ENCODE measurements around the gene IGFBP2. TPM values are rescaled to one million over a fixed set of nuclear protein-coding genes. Genes with fewer than 3 reads are reported as not detected.

The IGFBP2 gene, protein sequence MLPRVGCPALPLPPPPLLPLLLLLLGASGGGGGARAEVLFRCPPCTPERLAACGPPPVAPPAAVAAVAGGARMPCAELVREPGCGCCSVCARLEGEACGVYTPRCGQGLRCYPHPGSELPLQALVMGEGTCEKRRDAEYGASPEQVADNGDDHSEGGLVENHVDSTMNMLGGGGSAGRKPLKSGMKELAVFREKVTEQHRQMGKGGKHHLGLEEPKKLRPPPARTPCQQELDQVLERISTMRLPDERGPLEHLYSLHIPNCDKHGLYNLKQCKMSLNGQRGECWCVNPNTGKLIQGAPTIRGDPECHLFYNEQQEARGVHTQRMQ
- total RNA-seq (402 and 451 TPM in 2 replicates), polyA plus RNA-seq (476 and 569 TPM in 2 replicates)

DNA sequence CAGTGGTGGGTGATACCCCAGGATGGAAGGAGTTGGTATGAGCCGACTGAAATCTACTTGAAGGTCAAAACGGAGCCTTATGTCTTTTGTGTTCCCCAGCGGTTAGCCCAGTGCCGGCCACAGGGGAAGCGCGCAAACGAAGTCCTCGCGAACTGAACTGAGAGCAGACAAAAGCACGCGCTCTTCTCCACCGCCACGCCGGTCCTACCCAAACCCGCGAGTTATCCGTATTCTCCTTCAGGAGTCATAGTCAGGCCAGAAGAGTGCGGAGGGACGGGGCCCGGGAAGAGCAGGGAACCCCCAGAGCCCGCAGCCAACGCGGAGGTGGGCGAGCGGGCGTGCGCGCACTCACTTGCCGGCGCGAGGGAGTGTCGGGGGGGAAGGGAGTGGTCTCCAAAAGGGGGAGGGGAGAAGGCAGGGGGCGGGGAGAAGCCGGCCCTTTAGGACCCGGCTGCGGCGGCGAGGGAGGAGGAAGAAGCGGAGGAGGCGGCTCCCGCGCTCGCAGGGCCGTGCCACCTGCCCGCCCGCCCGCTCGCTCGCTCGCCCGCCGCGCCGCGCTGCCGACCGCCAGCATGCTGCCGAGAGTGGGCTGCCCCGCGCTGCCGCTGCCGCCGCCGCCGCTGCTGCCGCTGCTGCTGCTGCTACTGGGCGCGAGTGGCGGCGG, at the start of gene IGFBP2:
IGFBP2 (plus strand) TSS at position 469 of the 664 bp plus-strand sequence; CDS start at position 573, 104 bp downstream.
- TF ChIP-seq, protein P1, sequence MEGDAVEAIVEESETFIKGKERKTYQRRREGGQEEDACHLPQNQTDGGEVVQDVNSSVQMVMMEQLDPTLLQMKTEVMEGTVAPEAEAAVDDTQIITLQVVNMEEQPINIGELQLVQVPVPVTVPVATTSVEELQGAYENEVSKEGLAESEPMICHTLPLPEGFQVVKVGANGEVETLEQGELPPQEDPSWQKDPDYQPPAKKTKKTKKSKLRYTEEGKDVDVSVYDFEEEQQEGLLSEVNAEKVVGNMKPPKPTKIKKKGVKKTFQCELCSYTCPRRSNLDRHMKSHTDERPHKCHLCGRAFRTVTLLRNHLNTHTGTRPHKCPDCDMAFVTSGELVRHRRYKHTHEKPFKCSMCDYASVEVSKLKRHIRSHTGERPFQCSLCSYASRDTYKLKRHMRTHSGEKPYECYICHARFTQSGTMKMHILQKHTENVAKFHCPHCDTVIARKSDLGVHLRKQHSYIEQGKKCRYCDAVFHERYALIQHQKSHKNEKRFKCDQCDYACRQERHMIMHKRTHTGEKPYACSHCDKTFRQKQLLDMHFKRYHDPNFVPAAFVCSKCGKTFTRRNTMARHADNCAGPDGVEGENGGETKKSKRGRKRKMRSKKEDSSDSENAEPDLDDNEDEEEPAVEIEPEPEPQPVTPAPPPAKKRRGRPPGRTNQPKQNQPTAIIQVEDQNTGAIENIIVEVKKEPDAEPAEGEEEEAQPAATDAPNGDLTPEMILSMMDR (IDR thresholded peaks at IDR 0.05; ENCODE audit: low read depth, low read length): no peak
- Histone ChIP-seq H3K27me3 (no peaks in the 10 kb centered on the region), H3K9me3 (ENCODE audit: low read depth) (no peaks in the 10 kb centered on the region), H3K4me3 (peak within 1 kb of the TSS; percentile 92), H3K27ac (peak within 1 kb of the TSS; percentile 49), H3K36me3 (no peaks in the 10 kb centered on the region), H3K4me1 (ENCODE audit: low read depth) (peaks cover 27% of the 10 kb centered on the region)
- peak; percentile 30 to 88 for DNase-seq (ENCODE audit: low read depth in 1 of 2, low spot score in 1 of 2)

DNA sequence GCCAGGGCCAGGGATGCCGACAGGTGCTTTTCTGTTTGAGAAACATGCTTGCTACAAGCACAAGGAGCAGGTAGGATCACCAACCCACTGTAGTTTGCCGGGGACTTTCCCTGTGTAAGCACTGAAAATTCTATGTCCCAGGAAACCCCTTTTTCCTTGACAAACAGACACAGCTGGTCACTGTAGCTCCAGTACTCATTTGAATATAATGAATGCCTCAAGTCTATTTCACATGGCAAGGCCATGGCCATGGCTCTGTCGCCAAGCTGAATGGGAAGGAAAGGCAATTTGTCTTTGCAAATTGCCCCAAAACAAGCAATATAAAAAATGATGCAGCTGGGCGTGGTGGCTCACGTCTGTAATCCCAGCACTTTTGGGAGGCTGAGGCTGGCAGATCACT, 49.6 kb upstream of the IGFBP2 start:
- Histone ChIP-seq H3K4me1 (ENCODE audit: low read depth) (no peaks in the 10 kb centered on the region), H3K27me3 (no peaks in the 10 kb centered on the region), H3K4me3 (no peak overlapping the region), H3K9me3 (ENCODE audit: low read depth) (no peaks in the 10 kb centered on the region), H3K36me3 (no peaks in the 10 kb centered on the region), H3K27ac (no peak overlapping the region)
- TF ChIP-seq, protein P1 (IDR thresholded peaks at IDR 0.05; ENCODE audit: low read depth, low read length): no peak
- DNase-seq (ENCODE audit: low read depth in 1 of 2, low spot score in 1 of 2): no peak

DNA sequence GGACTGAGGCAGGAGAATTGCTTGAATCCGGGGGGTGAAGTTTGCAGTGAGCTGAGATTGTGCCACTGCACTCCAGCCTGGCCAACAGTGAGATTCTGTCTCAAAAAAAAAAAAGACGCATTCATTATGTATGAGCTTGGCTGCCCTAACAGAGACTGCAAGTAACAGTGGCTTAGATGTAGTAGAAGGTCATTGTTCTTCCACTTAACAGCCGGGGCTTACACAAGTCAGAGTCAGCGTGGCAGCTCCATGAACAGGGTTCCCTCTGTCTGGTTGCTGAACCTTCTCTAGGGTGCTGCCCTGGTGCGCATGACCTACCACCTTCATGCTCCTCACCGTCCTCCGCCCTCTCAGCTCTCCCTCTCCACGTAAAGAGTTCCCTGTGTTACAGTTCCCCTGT, 49.1 kb upstream of the IGFBP2 start:
- Histone ChIP-seq H3K27me3 (no peaks in the 10 kb centered on the region), H3K36me3 (no peaks in the 10 kb centered on the region), H3K27ac (no peak overlapping the region), H3K4me3 (no peak overlapping the region), H3K9me3 (ENCODE audit: low read depth) (no peaks in the 10 kb centered on the region), H3K4me1 (ENCODE audit: low read depth) (no peaks in the 10 kb centered on the region)
- TF ChIP-seq, protein P1 (IDR thresholded peaks at IDR 0.05; ENCODE audit: low read depth, low read length): no peak
- DNase-seq (ENCODE audit: low read depth in 1 of 2, low spot score in 1 of 2): no peak

DNA sequence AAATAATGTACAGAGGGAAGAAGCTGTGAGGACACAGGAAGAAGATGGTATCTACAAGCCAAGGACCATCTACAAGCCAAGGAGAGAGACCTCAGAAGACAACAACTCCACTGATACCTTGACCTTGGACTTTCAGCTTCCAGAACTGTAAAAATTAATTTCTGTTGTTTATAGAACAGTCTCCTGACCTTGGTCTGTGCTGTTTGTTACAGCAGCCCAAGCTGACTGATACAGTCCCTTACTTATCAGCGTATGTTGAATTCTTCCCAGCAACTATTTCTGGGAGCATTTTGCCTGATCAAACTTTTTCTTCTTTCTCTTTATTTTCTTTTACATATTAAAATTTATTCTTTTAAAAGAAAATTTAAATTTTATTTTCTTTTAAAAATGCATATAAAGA, 47.8 kb upstream of the IGFBP2 start:
- Histone ChIP-seq H3K4me1 (ENCODE audit: low read depth) (no peaks in the 10 kb centered on the region), H3K27me3 (no peaks in the 10 kb centered on the region), H3K9me3 (ENCODE audit: low read depth) (no peaks in the 10 kb centered on the region), H3K36me3 (no peaks in the 10 kb centered on the region), H3K4me3 (no peak overlapping the region), H3K27ac (no peak overlapping the region)
- TF ChIP-seq, protein P1 (IDR thresholded peaks at IDR 0.05; ENCODE audit: low read depth, low read length): no peak
- no peak for DNase-seq (ENCODE audit: low read depth in 1 of 2, low spot score in 1 of 2)

DNA sequence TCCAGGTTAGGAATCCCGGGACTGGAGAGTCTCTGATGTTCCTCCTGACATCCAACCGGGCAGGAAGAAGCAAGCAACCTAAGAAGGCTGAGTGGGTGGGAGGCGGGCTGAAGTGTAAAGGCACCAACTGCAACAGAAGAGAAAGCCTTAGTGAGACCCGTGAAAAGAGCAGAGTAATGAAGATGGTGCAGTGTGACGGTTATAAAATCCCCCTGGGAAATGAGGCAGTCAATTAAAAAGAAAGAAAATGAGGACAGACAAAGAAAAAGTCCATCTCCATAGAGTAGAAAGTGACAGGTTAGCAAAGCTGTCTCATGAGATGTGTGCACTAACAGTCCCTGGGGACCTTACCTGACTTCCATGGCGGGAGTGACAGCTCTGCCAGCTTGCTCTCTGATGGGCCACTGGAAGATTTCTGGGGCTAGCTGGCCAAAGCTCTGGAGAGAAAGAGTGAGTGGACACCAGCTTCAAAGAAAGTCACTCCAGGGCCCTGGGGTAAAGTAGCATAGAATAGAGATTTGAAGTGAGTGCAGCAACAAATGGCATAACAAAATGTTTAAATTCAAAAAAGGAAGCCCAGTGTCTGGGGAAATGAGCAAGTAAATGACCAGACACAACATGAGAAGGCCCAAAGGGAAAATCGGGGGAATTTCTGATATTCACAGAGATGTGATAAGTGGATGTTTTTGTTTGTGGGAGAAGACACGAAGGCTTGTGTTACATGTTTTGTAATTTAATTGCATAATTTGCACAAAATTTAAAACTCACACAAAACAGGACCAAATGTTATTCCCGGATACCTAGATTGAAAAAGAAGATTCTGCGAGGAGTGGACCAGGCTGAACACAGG, 44.1 kb upstream of the IGFBP2 start:
- TF ChIP-seq, protein P1 (IDR thresholded peaks at IDR 0.05; ENCODE audit: low read depth, low read length): no peak
- H3K9me3 ChIP-seq (ENCODE audit: low read depth): no peaks in the 10 kb centered on the region
- no peaks in the 10 kb centered on the region for H3K27me3 ChIP-seq
- H3K4me3 ChIP-seq: no peak overlapping the region
- no peak overlapping the region for H3K27ac ChIP-seq
- no peaks in the 10 kb centered on the region for H3K4me1 ChIP-seq (ENCODE audit: low read depth)
- no peaks in the 10 kb centered on the region for H3K36me3 ChIP-seq
- DNase-seq (ENCODE audit: low read depth in 1 of 2, low spot score in 1 of 2): no peak

Data from cardiac muscle cell (in vitro differentiated cells and primary cell).